ENCODE results near the gene INCA1. TPM values are rescaled to one million over a fixed set of nuclear protein-coding genes. Genes with fewer than 3 reads are reported as not detected.
A peak's percentile ranks its signal among the peaks of the same experiment; 100 is the strongest.

Gene INCA1
- total and polyA plus RNA-seq, 10 donors: 1.1 to 5.8 (median 1.8) TPM

GRCh38 chr17:4971826-4972225 is 25.5 kb downstream of the INCA1 start:
- no peak overlapping the region for H3K27ac ChIP-seq
- no peak for TF ChIP-seq POLR2AphosphoS5 (IDR thresholded peaks at IDR 0.05)
- TF ChIP-seq CTCF (IDR thresholded peaks at IDR 0.05 in 8 of 11, conservative IDR thresholded peaks at IDR 0.05 in 3 of 11): no peak
- no peak for TF ChIP-seq POLR2A (IDR thresholded peaks at IDR 0.05)
- H3K36me3 ChIP-seq: peaks cover 0 to 85% (median 53%) of the 10 kb centered on the region in 6 donors
- intact Hi-C loops (cut with DNase I; ENCODE audit: low total_unique reads): no loop called here
- DNase-seq: no peak
- WGBS, 5 donors: 92 to 97% (median 96%) methylated on average over 6 of the region's 6 CpGs
- H3K9me3 ChIP-seq: no peaks in the 10 kb centered on the region
- H3K27me3 ChIP-seq (replicated peaks in 1 of 7): no peaks in the 10 kb centered on the region
- peaks cover 8 to 80% (median 33%) of the 10 kb centered on the region in 6 donors for H3K4me1 ChIP-seq
- no peak overlapping the region for H3K4me3 ChIP-seq

- Histone ChIP-seq H3K4me3 (no peak overlapping the region), H3K36me3 (peaks cover 0 to 75% (median 45%) of the 10 kb centered on the region in 6 donors), H3K4me1 (peaks cover 15 to 88% (median 47%) of the 10 kb centered on the region in 6 donors), H3K9me3 (no peaks in the 10 kb centered on the region), H3K27me3 (replicated peaks in 1 of 7) (no peaks in the 10 kb centered on the region), H3K27ac (peak overlapping the region in 2 of 8 donors; percentile 94 to 95)
- DNase-seq: no peak
- TF ChIP-seq POLR2A (IDR thresholded peaks at IDR 0.05) (no peak), CTCF (IDR thresholded peaks at IDR 0.05 in 8 of 11, conservative IDR thresholded peaks at IDR 0.05 in 3 of 11) (no peak), POLR2AphosphoS5 (IDR thresholded peaks at IDR 0.05) (no peak)
- intact Hi-C loops (cut with DNase I; ENCODE audit: low total_unique reads): no loop called here
- WGBS, 5 donors: 92 to 97% (median 96%) methylated on average over 3 to 8 of the region's 8 CpGs
These were observed 27.0 kb downstream of the INCA1 start for GRCh38 chr17:4970273-4970672.

GRCh38 chr17:4969551-4970173 is 27.7 kb downstream of the INCA1 start:
- Histone ChIP-seq H3K4me3 (no peak overlapping the region), H3K9me3 (no peaks in the 10 kb centered on the region), H3K27ac (peak overlapping the region in 4 of 8 donors; percentile 93 to 95 (median 94)), H3K36me3 (peaks cover 0 to 75% (median 45%) of the 10 kb centered on the region in 6 donors), H3K27me3 (replicated peaks in 1 of 7) (no peaks in the 10 kb centered on the region), H3K4me1 (peaks cover 15 to 90% (median 49%) of the 10 kb centered on the region in 6 donors)
- no peak for TF ChIP-seq CTCF (IDR thresholded peaks at IDR 0.05 in 8 of 11, conservative IDR thresholded peaks at IDR 0.05 in 3 of 11)
- intact Hi-C loops (cut with DNase I; ENCODE audit: low total_unique reads): no loop called here
- no peak for DNase-seq
- 76 to 89% (median 85%) methylated on average over 14 to 16 of the region's 16 CpGs for WGBS, 5 donors

GRCh38 chr17:4969047-4969550 is 28.2 kb downstream of the INCA1 start:
- DNase-seq: no peak
- H3K27me3 ChIP-seq (replicated peaks in 1 of 7): no peaks in the 10 kb centered on the region
- no peaks in the 10 kb centered on the region for H3K9me3 ChIP-seq
- TF ChIP-seq POLR2A (IDR thresholded peaks at IDR 0.05): no peak
- peaks cover 15 to 87% (median 49%) of the 10 kb centered on the region in 6 donors for H3K4me1 ChIP-seq
- WGBS, 5 donors: 84 to 92% (median 88%) methylated on average over 15 of the region's 15 CpGs
- H3K4me3 ChIP-seq: peak overlapping the region in 7 of 8 donors; percentile 13 to 90 (median 85)
- intact Hi-C loops (cut with DNase I; ENCODE audit: low total_unique reads): no loop called here
- H3K27ac ChIP-seq: peak overlapping the region; percentile 93 to 95 (median 94)
- H3K36me3 ChIP-seq: peaks cover 0 to 73% (median 41%) of the 10 kb centered on the region in 6 donors
